Fibroblast of lung (primary cell): ENCODE results near the gene POLR3F. TPM values are rescaled to one million over a fixed set of nuclear protein-coding genes. Genes with fewer than 3 reads are reported as not detected.

Source experiments
- DNase-seq, 2 donors: peaks; one replicate each; pipeline versions ENCODE4 v3.0.0 to v3.0.0-alpha.2; 2010; ENCODE audit warnings: low read depth in 2 of 2
- H2AFZ ChIP-seq: 2 replicates; pipeline ENCODE4 v1.5.1; 2012; ENCODE audit warnings: low read length, control low read depth, inconsistent platforms
- H3K27ac ChIP-seq: 2 replicates; pipeline ENCODE4 v1.5.1; 2011; ENCODE audit warnings: low read length, control low read depth; ENCODE audit not compliant: insufficient read depth
- H3K27me3 ChIP-seq: 2 replicates; pipeline ENCODE4 v1.5.1; 2011; ENCODE audit warnings: mild to moderate bottlenecking, low read length; ENCODE audit not compliant: control insufficient read depth, insufficient read depth
- H3K36me3 ChIP-seq: 2 replicates; pipeline ENCODE4 v1.5.1; 2011; ENCODE audit warnings: low read length; ENCODE audit not compliant: control insufficient read depth, insufficient read depth
- H3K4me1 ChIP-seq: 2 replicates; pipeline ENCODE4 v1.5.1; 2011; ENCODE audit warnings: low read length; ENCODE audit not compliant: control insufficient read depth, insufficient read depth; ENCODE audit errors: extremely low read depth
- H3K4me2 ChIP-seq: 2 replicates; pipeline ENCODE4 v1.5.1; 2011; ENCODE audit warnings: low read length, control low read depth; ENCODE audit not compliant: insufficient read depth; ENCODE audit errors: extremely low read depth
- H3K4me3 ChIP-seq, 4 experiments: fragments of 200-600 bp in 1 of 4; sonication (generic) in 1 of 4; replicated peaks in 1 of 4; 2 replicates each; pipeline ENCODE4 v1.5.1; 2011 to 2016; ENCODE audit warnings: low read length in 4 of 4, low read depth in 3 of 4, mild to moderate bottlenecking in 3 of 4, control low read depth in 2 of 4, inconsistent platforms in 1 of 4, mixed read lengths in 1 of 4; ENCODE audit not compliant: insufficient read depth in 1 of 4; ENCODE audit errors: control extremely low read depth in 1 of 4
- H3K79me2 ChIP-seq: 2 replicates; pipeline ENCODE4 v1.5.1; 2012; ENCODE audit warnings: mild to moderate bottlenecking, low read length, inconsistent platforms; ENCODE audit not compliant: control insufficient read depth, insufficient read depth
- H3K9ac ChIP-seq: 2 replicates; pipeline ENCODE4 v1.5.1; 2011; ENCODE audit warnings: mild to moderate bottlenecking, low read length, control low read depth; ENCODE audit not compliant: insufficient read depth
- H3K9me3 ChIP-seq: 2 replicates; pipeline ENCODE4 v1.5.1; 2012; ENCODE audit warnings: low read depth, low read length; ENCODE audit not compliant: control insufficient read depth, insufficient read depth
- H4K20me1 ChIP-seq: 2 replicates; pipeline ENCODE4 v1.5.1; 2011; ENCODE audit warnings: low read length; ENCODE audit not compliant: control insufficient read depth, insufficient read depth; ENCODE audit errors: extremely low read depth
- EZH2 ChIP-seq: IDR thresholded peaks from 2 replicates; pipeline ENCODE4 v1.5.1; 2012; ENCODE audit warnings: low read length, control low read depth, mild to moderate bottlenecking; ENCODE audit errors: missing control alignments
- polyA plus RNA-seq, 2 donors: library from polyadenylated mRNA; depleted of rRNA in 1 of 2; stranded (reverse) in 1 of 2; unstranded in 1 of 2; fragments of >200 nt; gene quantifications; 2 replicates each; pipeline ENCODE4 v1.2.1, GENCODE V29; 2011 to 2012; ENCODE audit warnings: missing spikeins in 1 of 2
- total RNA-seq: library from RNA; depleted of rRNA; stranded (reverse); fragments of >200 nt; gene quantifications from 2 replicates; pipeline ENCODE4 v1.2.1, GENCODE V29; 2014
- TF ChIP-seq, protein P1 (sequence below), 2 donors: IDR thresholded peaks in 1 of 2; conservative IDR thresholded peaks in 1 of 2; 1 replicate in 1 of 2; 2 replicates in 1 of 2; pipeline ENCODE4 v1.5.1; 2011 to 2012; ENCODE audit warnings: low read length in 2 of 2, control low read depth in 1 of 2, inconsistent platforms in 1 of 2, low read depth in 1 of 2, mild to moderate bottlenecking in 1 of 2

The POLR3F gene
- total and polyA plus RNA-seq, 2 donors (not counting 1 experiment from before 2014, with no cell fraction given) = 11.2 to 20.5 TPM

DNA sequence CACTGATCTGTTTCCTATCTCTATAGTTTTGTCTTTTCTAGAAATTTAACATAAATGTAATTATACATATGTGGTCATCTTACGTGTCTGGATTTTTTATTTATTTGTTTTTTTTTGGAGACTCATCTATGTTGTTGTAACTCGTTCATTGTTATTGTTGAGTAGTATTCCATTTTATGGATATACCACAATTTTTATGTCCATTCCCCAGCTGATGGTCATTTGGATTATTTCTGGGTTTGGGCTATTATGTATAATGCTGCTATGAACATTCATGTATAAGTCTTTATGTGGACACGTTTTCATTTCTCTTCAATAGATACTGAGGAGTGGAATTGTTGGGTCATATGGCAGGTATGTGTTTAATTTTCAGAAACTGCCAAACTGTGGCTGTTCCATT is 10.6 kb upstream of the POLR3F start:
- Histone ChIP-seq H3K4me2 (no peak overlapping the region), H3K9ac (no peak overlapping the region), H3K4me3 (no peak overlapping the region), H4K20me1 (no peaks in the 10 kb centered on the region), H3K27me3 (no peaks in the 10 kb centered on the region), H3K4me1 (no peaks in the 10 kb centered on the region), H3K9me3 (no peaks in the 10 kb centered on the region), H3K79me2 (no peaks in the 10 kb centered on the region), H3K27ac (no peak overlapping the region), H3K36me3 (no peaks in the 10 kb centered on the region), H2AFZ (no peak overlapping the region)
- DNase-seq = no peak
- TF ChIP-seq, protein P1, sequence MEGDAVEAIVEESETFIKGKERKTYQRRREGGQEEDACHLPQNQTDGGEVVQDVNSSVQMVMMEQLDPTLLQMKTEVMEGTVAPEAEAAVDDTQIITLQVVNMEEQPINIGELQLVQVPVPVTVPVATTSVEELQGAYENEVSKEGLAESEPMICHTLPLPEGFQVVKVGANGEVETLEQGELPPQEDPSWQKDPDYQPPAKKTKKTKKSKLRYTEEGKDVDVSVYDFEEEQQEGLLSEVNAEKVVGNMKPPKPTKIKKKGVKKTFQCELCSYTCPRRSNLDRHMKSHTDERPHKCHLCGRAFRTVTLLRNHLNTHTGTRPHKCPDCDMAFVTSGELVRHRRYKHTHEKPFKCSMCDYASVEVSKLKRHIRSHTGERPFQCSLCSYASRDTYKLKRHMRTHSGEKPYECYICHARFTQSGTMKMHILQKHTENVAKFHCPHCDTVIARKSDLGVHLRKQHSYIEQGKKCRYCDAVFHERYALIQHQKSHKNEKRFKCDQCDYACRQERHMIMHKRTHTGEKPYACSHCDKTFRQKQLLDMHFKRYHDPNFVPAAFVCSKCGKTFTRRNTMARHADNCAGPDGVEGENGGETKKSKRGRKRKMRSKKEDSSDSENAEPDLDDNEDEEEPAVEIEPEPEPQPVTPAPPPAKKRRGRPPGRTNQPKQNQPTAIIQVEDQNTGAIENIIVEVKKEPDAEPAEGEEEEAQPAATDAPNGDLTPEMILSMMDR (conservative IDR thresholded peaks at IDR 0.05 in 1 of 2, IDR thresholded peaks at IDR 0.05 in 1 of 2; ENCODE audit: low read depth in 1 of 2, low read length in 2 of 2) = no peak
- no peak for TF ChIP-seq EZH2

DNA sequence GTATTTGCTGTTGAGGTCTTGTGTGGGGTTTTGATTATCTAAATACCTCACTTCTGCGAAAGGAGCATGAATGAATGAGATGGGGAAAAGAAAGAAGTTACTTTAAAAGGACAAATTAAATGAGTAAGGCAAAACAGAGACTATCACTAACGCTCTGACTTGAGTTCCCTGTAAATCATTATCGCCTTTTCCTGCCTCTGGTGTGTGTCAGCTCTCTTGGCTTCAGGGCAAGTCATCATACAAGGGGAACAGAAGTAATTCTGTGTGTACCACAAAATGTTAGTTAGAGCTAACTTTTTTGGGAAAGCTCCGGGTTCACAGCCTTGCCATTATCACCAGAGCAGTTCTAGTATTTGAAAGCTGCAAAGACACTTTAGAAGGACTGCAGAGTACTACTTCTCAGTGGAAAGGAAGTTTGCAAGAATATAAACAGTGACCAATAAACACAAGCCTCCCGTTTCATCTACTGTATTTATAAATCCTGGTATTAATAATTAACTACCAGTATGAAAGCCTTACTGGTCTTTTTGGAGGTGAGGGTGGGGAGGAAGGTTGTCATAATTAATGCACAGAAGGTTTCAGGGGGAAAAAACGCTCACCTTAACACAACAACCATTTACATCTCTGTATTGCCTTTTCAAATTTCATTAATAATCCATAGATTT is 1.5 kb upstream of the POLR3F start:
- Histone ChIP-seq H3K4me1 (no peaks in the 10 kb centered on the region), H3K4me3 (peak overlapping the region in 2 of 4 experiments; percentile 96 to 100), H3K27ac (no peak overlapping the region), H3K36me3 (peaks cover 2% of the 10 kb centered on the region), H3K9ac (no peak overlapping the region), H3K27me3 (no peaks in the 10 kb centered on the region), H3K9me3 (no peaks in the 10 kb centered on the region), H3K79me2 (peaks cover 19% of the 10 kb centered on the region), H3K4me2 (peak overlapping the region; percentile 96), H2AFZ (peak overlapping the region; percentile 31), H4K20me1 (no peaks in the 10 kb centered on the region)
- no peak for DNase-seq
- TF ChIP-seq, protein P1 (conservative IDR thresholded peaks at IDR 0.05 in 1 of 2, IDR thresholded peaks at IDR 0.05 in 1 of 2; ENCODE audit: low read depth in 1 of 2, low read length in 2 of 2) = no peak
- no peak for TF ChIP-seq EZH2

DNA sequence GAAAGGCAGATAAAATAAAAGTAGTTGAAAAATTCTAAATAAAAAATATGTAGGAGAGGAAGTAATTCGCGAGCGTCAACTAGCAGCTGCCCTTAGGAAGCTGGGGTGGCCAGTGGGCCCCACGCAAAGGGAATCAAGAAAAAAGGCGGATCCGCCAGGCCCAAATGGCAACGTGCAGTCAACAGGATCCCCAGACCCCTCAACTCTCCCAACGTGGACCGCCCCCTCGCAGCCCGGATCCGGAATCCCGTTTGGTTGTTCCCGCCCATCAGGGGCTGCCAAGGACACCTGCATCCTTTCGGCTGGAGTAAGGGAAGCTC is 656 bp upstream of the POLR3F start:
- H3K9ac ChIP-seq = peak overlapping the region; percentile 44
- H3K27ac ChIP-seq = peak overlapping the region; percentile 96
- no peak for DNase-seq

More for the DNA sequence above, 656 bp upstream of the POLR3F start:
- peaks cover 19% of the 10 kb centered on the region for H3K79me2 ChIP-seq
- H2AFZ ChIP-seq = peak overlapping the region; percentile 91
- no peaks in the 10 kb centered on the region for H4K20me1 ChIP-seq
- no peaks in the 10 kb centered on the region for H3K4me1 ChIP-seq
- peak overlapping the region; percentile 96 for H3K4me2 ChIP-seq
- no peak for TF ChIP-seq EZH2
- TF ChIP-seq, protein P1 (conservative IDR thresholded peaks at IDR 0.05 in 1 of 2, IDR thresholded peaks at IDR 0.05 in 1 of 2; ENCODE audit: low read depth in 1 of 2, low read length in 2 of 2) = no peak
- H3K27me3 ChIP-seq = no peaks in the 10 kb centered on the region
- peaks cover 4% of the 10 kb centered on the region for H3K36me3 ChIP-seq
- H3K4me3 ChIP-seq = peak overlapping the region; percentile 68 to 100 (median 82)
- H3K9me3 ChIP-seq = no peaks in the 10 kb centered on the region
